Sciatic nerve (tissue), 2 donors: ENCODE results near the gene ACTN1. TPM values are rescaled to one million over a fixed set of nuclear protein-coding genes. Genes with fewer than 3 reads are reported as not detected.

Experiments
- ATAC-seq: fragments of 200-7000 bp; cut with Tn5 transposase; one replicate; pipeline ENCODE4 v1.9.1; 2020; ENCODE audit warnings: mild to moderate bottlenecking, moderate library complexity
- DNase-seq: peaks from one replicate; pipeline ENCODE4 v3.0.0-alpha.2; 2020; ENCODE audit warnings: low spot score
- intact Hi-C: fragments of 100-400 bp; cut with DNase I; formaldehyde crosslinking; loops from one replicate; pipeline ENCODE4 v1.14.2; 2022
- total RNA-seq: library from RNA; stranded (reverse); fragmentation: NEBNext Ultra II Directional; extraction: Animal tissue kit (Norgen Biotek cat#: 25700); gene quantifications from one replicate; pipeline ENCODE4 v1.2.1, GENCODE V29; 2021
- donor health status: DM: no; HTN: no; CAD: no.
- donor health status: DM: no; HTN: no; CAD: no.

Gene ACTN1
- total RNA-seq, 1 donor from 2014 or later: 216 TPM

DNA sequence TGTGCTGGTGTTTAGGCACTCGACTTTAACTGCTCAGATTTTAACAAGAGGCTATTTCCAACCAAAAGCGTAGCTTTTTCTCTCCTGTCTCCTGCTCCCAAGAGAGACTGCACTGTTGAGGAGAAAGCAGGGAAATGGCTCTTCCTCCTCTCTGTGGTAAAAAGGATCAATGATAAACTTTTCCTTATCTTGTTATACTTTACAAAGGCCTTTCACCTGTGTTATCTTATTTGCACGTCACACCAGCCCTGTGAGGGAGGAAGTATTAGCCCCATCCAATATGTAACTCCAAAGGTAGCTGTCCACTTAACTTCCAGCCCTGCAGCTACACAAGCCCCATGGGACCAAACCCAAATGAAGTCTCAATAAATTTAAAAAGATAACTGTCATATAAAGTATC is 153.4 kb downstream of the ACTN1 start:
- intact Hi-C loops: no loop called here
- ATAC-seq (no peak), DNase-seq (no peak)

DNA sequence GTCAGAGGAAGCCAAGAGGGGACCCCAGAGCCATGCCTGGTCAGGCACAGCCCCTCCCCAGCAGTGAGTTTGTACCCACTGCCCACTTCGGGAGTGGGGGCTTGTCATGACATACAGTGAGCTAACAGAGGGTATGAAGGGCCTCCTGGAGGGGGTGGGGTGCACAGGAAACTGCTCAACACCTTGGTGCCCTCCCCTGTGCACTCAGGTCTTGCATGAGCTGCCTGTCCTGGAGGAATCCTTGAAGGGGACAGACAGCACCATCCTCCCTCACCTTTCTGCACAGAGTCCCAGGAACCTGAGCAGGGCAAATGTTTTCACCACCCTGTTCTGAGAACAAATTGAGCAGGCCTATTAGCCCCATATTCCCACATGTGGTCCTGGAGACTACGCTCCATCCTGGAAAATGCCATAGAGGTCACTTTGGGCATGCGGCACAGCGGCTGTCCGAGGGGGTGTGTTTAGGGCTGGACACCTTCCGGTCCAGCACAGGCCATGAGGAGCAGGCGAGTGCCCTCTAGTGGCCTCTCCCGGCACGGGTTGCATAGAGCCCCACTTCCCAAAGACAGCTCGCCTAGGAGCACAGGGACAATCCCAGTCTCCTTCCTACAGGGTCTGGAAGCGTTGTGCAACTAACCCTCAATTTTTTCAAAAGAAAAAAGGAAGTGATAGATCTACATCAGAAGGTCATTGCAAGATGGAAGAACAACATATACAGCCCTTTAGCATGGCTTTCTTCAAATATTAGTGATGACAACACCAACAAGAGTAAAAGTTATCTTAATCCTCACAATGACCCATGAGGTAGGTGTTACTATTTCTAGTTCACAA is 154.4 kb downstream of the ACTN1 start:
- ATAC-seq: peak; percentile 95
- DNase-seq: peak; percentile 91
- intact Hi-C loops: no loop called here

DNA sequence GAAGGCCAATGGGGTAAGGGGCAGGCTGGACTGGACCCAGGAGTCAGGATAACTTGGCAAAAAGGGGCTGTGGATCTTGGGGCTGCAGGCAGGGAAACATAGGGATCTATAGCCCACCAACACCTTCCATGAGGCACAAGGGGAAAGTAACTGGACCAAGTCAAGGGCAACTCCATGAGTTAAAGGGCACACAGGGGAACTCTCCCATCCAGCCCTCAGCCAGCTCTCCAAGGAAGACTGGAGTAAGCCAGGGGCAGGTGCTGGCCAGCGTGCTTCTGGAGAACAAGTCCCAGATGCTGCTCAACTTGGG is 154.9 kb downstream of the ACTN1 start:
- no peak for DNase-seq
- intact Hi-C loops: no loop called here
- no peak for ATAC-seq

Other genes with a start within 250 kb of the ACTN1 start
- 434 TPM for gene ZFP36L1, start 186.2 kb downstream of the ACTN1 start, total RNA-seq
- gene DCAF5, start 173.8 kb upstream of the ACTN1 start, total RNA-seq: 42.8 TPM
- gene EXD2, start 212.2 kb upstream of the ACTN1 start, total RNA-seq: 30.0 TPM